Adrenal gland (tissue), 12 donors: ENCODE measurements around the gene RAB30. TPM values are rescaled to one million over a fixed set of nuclear protein-coding genes. Genes with fewer than 3 reads are reported as not detected.
A peak's percentile ranks its signal among the peaks of the same experiment; 100 is the strongest.

Source experiments
- DNase-seq, 7 donors: peaks; one replicate each; pipeline ENCODE4 v3.0.0-alpha.2; 2019 to 2020
- H3K27ac ChIP-seq, 5 donors: fragments of 200-600 bp; sonication (generic) in 4 of 5; 1 replicate in 3 of 5; 2 replicates in 2 of 5; pipeline versions ENCODE4 v1.5.1 to v1.8.0; 2016 to 2020; ENCODE audit warnings: mild to moderate bottlenecking in 1 of 5
- H3K27me3 ChIP-seq: fragments of 200-600 bp; 2 replicates; pipeline ENCODE4 v1.8.0; 2021
- H3K36me3 ChIP-seq, 2 donors: fragments of 200-600 bp; replicated peaks in 1 of 2; 1 replicate in 1 of 2; 2 replicates in 1 of 2; pipeline versions ENCODE4 v1.5.1 to v1.8.0; 2018 to 2022
- H3K4me1 ChIP-seq, 2 donors: fragments of 200-600 bp; replicated peaks in 1 of 2; 1 replicate in 1 of 2; 2 replicates in 1 of 2; pipeline versions ENCODE4 v1.5.1 to v1.8.0; 2018 to 2021
- H3K4me3 ChIP-seq, 4 donors: fragments of 200-600 bp; sonication (generic) in 3 of 4; one replicate each; pipeline ENCODE4 v1.5.1; 2016 to 2018
- H3K9me3 ChIP-seq, 3 donors: fragments of 200-600 bp; sonication (generic) in 1 of 3; replicated peaks in 1 of 3; 1 replicate in 2 of 3; 2 replicates in 1 of 3; pipeline versions ENCODE4 v1.5.1 to v1.8.0; 2016 to 2021
- CTCF ChIP-seq, 6 experiments: fragments of 450-650 bp in 4 of 6; fragments of 200-600 bp in 2 of 6; sonication (generic) in 1 of 6; IDR thresholded peaks; 1 replicate in 5 of 6; 2 replicates in 1 of 6; pipeline versions ENCODE4 v1.5.1 to v1.8.0; 2016 to 2021; ENCODE audit warnings: antibody characterized with exemption in 6 of 6, mild to moderate bottlenecking in 2 of 6, moderate library complexity in 1 of 6
- POLR2A ChIP-seq, 2 donors: fragments of 450-650 bp; IDR thresholded peaks; one replicate each; pipeline ENCODE4 v1.6.1; 2017; ENCODE audit warnings: antibody characterized with exemption in 2 of 2, mild to moderate bottlenecking in 2 of 2, moderate library complexity in 1 of 2
- WGBS, 4 donors: extraction: QIAGEN DNeasy Blood & Tissue Kit in 2 of 4; methylation state at CpG; one replicate each; pipeline versions ENCODE4 v1.1.5 to v1.1.7; 2013 to 2017; 5-methylcytosine and 5-hydroxymethylcytosine counted together
- intact Hi-C, 2 donors: fragments of 100-400 bp; cut with DNase I; formaldehyde crosslinking; loops; one replicate each; pipeline versions ENCODE4 v1.14.1 to v1.15.0; 2022 to 2023
- polyA plus RNA-seq, 3 donors: library from polyadenylated mRNA; stranded (reverse); fragments of 200-250 nt in 2 of 3; fragments of 350-450 nt in 1 of 3; fragmentation: Illumina TruSeq in 1 of 3; extraction: RNeasy Lipid Tissue Mini Kit (QIAGEN cat#74804) in 1 of 3; gene quantifications; one replicate each; pipeline ENCODE4 v1.2.3, GENCODE V29; 2013 to 2014
- total RNA-seq, 9 donors: library from RNA; depleted of rRNA in 4 of 9; stranded (reverse); fragments of >200 nt in 4 of 9; fragments of 120-200 nt in 1 of 9; fragmentation: NEBNext Ultra II Directional in 1 of 9; extraction: Animal tissue kit (Norgen Biotek cat#: 25700) in 1 of 9; gene quantifications; one replicate each; pipeline versions ENCODE4 v1.1.0 to v1.2.4, GENCODE V29; 2013 to 2023
- donor health status: healthy with polysubstance abuse.
- donor health status: Bipolar disorder and iron deficiency.
- donor health status: DM: yes; HTN: yes; CAD: no.
- donor health status: DM: no; HTN: no; CAD: no.
- donor health status: DM: no; HTN: no; CAD: no.
- donor health status: DM: yes; HTN: yes; CAD: no.

The RAB30 gene
- total and polyA plus RNA-seq, 12 donors: 5.1 to 69.4 (median 41.7) TPM

GRCh38 chr11:83044958-83045712, 26.6 kb downstream of the RAB30 start:
- Histone ChIP-seq H3K9me3 (no peaks in the 10 kb centered on the region), H3K4me3 (no peak overlapping the region), H3K4me1 (peaks cover 26 to 39% of the 10 kb centered on the region in 2 donors), H3K27ac (peak overlapping the region in 3 of 5 donors; percentile 24 to 52 (median 45)), H3K36me3 (no peaks in the 10 kb centered on the region), H3K27me3 (no peaks in the 10 kb centered on the region)
- DNase-seq: peak in 3 of 7 donors; percentile 38 to 49 (median 45)
- WGBS, 4 donors: 65 to 71% (median 70%) methylated on average over 8 of the region's 8 CpGs
- no peak for TF ChIP-seq CTCF (IDR thresholded peaks at IDR 0.05)
- peak in 1 of 2 donors; percentile 9 for TF ChIP-seq POLR2A (IDR thresholded peaks at IDR 0.05)
- intact Hi-C loops: loop anchor here in 1 of 2 donors (10.0 kb wide), 1 partner anchor 50 kb away; no protein-coding TSS in a partner anchor

GRCh38 chr11:83042964-83043711, 28.6 kb downstream of the RAB30 start:
- peak in 4 of 7 donors; percentile 37 to 62 (median 48) for DNase-seq
- TF ChIP-seq POLR2A (IDR thresholded peaks at IDR 0.05) (no peak), CTCF (IDR thresholded peaks at IDR 0.05) (no peak)
- intact Hi-C loops: loop anchor here in 1 of 2 donors (10.0 kb wide), 1 partner anchor 48 kb away; no protein-coding TSS in a partner anchor
- H3K27me3 ChIP-seq: no peaks in the 10 kb centered on the region
- H3K4me3 ChIP-seq: no peak overlapping the region
- WGBS, 4 donors: 66 to 72% (median 70%) methylated on average over 3 of the region's 3 CpGs
- H3K27ac ChIP-seq: peak overlapping the region in 3 of 5 donors; percentile 30 to 43 (median 39)
- no peaks in the 10 kb centered on the region for H3K9me3 ChIP-seq
- H3K36me3 ChIP-seq: no peaks in the 10 kb centered on the region
- peaks cover 26 to 38% of the 10 kb centered on the region in 2 donors for H3K4me1 ChIP-seq

- no peak overlapping the region for H3K27ac ChIP-seq
- TF ChIP-seq CTCF (IDR thresholded peaks at IDR 0.05): no peak
- TF ChIP-seq POLR2A (IDR thresholded peaks at IDR 0.05): no peak
- 82 to 93% (median 89%) methylated on average over 2 of the region's 2 CpGs for WGBS, 4 donors
These were observed 30.6 kb downstream of the RAB30 start for GRCh38 chr11:83041126-83041525.

DNA sequence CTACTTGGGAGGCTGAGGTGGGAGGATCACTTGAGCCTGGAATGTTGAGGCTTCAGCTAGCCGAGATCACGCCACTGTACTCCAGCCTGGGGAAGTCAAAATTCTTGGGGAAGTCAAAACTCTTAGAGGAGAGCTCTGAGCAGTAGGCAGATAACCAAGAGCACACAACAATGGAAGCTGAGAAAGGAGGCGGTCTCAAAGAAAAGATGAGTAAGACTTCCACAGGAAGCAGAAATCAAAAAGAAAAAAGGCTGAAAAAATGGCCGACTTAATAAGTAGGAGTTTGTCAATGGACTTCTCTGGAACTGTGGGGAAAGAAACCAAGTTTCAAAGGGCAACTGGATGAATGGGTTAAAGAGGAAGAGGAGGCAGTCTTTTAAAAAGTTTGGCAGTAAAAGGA, 32.1 kb downstream of the RAB30 start:
- intact Hi-C loops: loop anchor here in 1 of 2 donors (2.0 kb wide), 1 partner anchor 21 kb away; no protein-coding TSS in a partner anchor
- WGBS, 4 donors: 93 to 97% (median 95%) methylated on average over 4 of the region's 4 CpGs

More at GRCh38 chr11:83041126-83041525, 30.6 kb downstream of the RAB30 start:
- Histone ChIP-seq H3K4me3 (no peak overlapping the region), H3K27me3 (no peaks in the 10 kb centered on the region), H3K4me1 (peaks cover 11 to 43% of the 10 kb centered on the region in 2 donors), H3K36me3 (no peaks in the 10 kb centered on the region), H3K9me3 (no peaks in the 10 kb centered on the region)
- DNase-seq: no peak
- intact Hi-C loops: loop anchor here in 1 of 2 donors (10.0 kb wide), 1 partner anchor 46 kb away; no protein-coding TSS in a partner anchor

More for the DNA sequence above, 32.1 kb downstream of the RAB30 start:
- H3K36me3 ChIP-seq: no peaks in the 10 kb centered on the region
- no peaks in the 10 kb centered on the region for H3K27me3 ChIP-seq
- peaks cover 11 to 47% of the 10 kb centered on the region in 2 donors for H3K4me1 ChIP-seq
- no peaks in the 10 kb centered on the region for H3K9me3 ChIP-seq
- TF ChIP-seq POLR2A (IDR thresholded peaks at IDR 0.05): no peak
- no peak for TF ChIP-seq CTCF (IDR thresholded peaks at IDR 0.05)
- no peak overlapping the region for H3K4me3 ChIP-seq
- H3K27ac ChIP-seq: peak overlapping the region in 1 of 5 donors; percentile 2
- no peak for DNase-seq
